ENCODE data around the gene TP63.

TP63 gene

DNA sequence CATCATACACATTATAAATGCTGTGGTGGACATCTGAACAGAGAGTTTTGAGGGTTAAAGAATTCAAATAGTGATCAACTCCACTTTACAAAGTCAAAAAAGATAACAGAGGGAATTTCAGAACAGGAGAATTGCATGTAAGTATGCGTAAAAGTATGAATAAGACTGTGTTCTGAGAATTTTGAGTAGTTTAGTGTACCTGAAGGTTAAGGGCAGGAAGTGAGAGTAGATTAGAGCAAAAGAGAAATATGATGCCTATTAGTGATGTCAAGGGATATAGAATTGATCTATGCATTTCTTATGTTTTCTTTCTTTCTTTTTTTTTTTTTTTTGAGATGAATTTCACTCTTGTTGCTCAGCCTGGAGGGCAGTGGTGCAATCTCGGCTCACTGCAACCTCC is 53.1 kb downstream of the TP63 start:
- in situ Hi-C loops (cut with MboI; ENCODE audit: low pct_unique_long_range_greater_than_20kb, low sequenced_read_pairs, unreplicated experiment) = no loop called here
- TF ChIP-seq CTCF (IDR thresholded peaks at IDR 0.05; ENCODE audit: extremely low read depth, insufficient read depth, missing control alignments) = no peak
- no peak for DNase-seq (ENCODE audit: low spot score)

- DNase-seq (ENCODE audit: low spot score) = no peak
- in situ Hi-C loops (cut with MboI; ENCODE audit: low pct_unique_long_range_greater_than_20kb, low sequenced_read_pairs, unreplicated experiment) = no loop called here
- TF ChIP-seq CTCF (IDR thresholded peaks at IDR 0.05; ENCODE audit: extremely low read depth, insufficient read depth, missing control alignments) = no peak
Measured at GRCh38 chr3:189685291-189685690, 54.1 kb downstream of the TP63 start.

GRCh38 chr3:189685860-189686259 is 54.7 kb downstream of the TP63 start:
- in situ Hi-C loops (cut with MboI; ENCODE audit: low pct_unique_long_range_greater_than_20kb, low sequenced_read_pairs, unreplicated experiment) = no loop called here
- no peak for DNase-seq (ENCODE audit: low spot score)
- TF ChIP-seq CTCF (IDR thresholded peaks at IDR 0.05; ENCODE audit: extremely low read depth, insufficient read depth, missing control alignments) = no peak

DNA sequence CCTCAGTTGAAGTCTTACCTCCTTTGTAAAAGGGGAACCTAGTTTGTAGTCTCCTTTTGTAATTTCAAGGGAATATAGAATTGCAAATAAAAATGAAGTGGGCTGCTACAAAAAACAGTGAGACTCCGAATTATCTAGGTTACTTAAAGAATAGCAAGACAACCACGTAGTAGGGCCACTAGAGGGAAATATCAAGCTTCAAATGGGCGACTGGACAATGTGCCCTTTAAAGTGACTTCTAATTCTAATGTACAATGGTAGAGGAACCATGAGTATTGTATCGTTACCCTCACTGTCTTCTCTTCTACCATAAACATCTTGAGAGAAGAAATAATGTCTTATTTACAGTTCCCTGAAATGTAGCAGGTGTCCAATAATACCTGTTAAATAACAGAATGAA is 56.3 kb downstream of the TP63 start:
- in situ Hi-C loops (cut with MboI; ENCODE audit: low pct_unique_long_range_greater_than_20kb, low sequenced_read_pairs, unreplicated experiment) = no loop called here
- no peak for DNase-seq (ENCODE audit: low spot score)
- no peak for TF ChIP-seq CTCF (IDR thresholded peaks at IDR 0.05; ENCODE audit: extremely low read depth, insufficient read depth, missing control alignments)

GRCh38 chr3:189688262-189688661 is 57.1 kb downstream of the TP63 start:
- no peak for DNase-seq (ENCODE audit: low spot score)
- in situ Hi-C loops (cut with MboI; ENCODE audit: low pct_unique_long_range_greater_than_20kb, low sequenced_read_pairs, unreplicated experiment) = no loop called here
- TF ChIP-seq CTCF (IDR thresholded peaks at IDR 0.05; ENCODE audit: extremely low read depth, insufficient read depth, missing control alignments) = no peak

DNA sequence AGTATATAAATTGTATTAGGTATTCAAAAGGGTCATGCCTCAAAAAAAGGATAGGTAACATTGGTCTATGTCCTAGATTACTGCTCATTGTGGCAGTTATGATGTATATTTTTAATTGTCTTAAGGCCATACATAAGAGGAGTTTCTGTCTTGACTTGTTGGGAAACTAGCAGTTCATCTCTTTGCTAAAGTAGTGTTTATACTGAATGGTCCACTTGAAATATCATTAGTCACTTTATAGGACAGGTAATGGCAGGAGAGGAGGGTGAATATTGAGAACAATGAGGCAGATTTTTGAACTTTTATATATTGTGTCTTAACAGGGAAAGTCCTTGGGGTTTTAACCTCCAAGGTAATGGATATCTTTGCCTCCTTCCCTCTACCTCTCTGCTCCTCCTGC is 58.4 kb downstream of the TP63 start:
- no peak for DNase-seq (ENCODE audit: low spot score)
- in situ Hi-C loops (cut with MboI; ENCODE audit: low pct_unique_long_range_greater_than_20kb, low sequenced_read_pairs, unreplicated experiment) = no loop called here
- no peak for TF ChIP-seq CTCF (IDR thresholded peaks at IDR 0.05; ENCODE audit: extremely low read depth, insufficient read depth, missing control alignments)

- no peak for TF ChIP-seq CTCF (IDR thresholded peaks at IDR 0.05; ENCODE audit: extremely low read depth, insufficient read depth, missing control alignments)
Measured at GRCh38 chr3:189690237-189690636, 59.0 kb downstream of the TP63 start.

More at GRCh38 chr3:189690237-189690636, 59.0 kb downstream of the TP63 start:
- no peak for DNase-seq (ENCODE audit: low spot score)
- in situ Hi-C loops (cut with MboI; ENCODE audit: low pct_unique_long_range_greater_than_20kb, low sequenced_read_pairs, unreplicated experiment) = no loop called here
